K562 (cell line): ENCODE results near the gene C21orf58. TPM values are rescaled to one million over a fixed set of nuclear protein-coding genes. Genes with fewer than 3 reads are reported as not detected.
A peak's percentile ranks its signal among the peaks of the same experiment; 100 is the strongest.

Experiments
- CBFA2T3 ChIP-seq: fragments of 450-650 bp; IDR thresholded peaks from 2 replicates; pipeline ENCODE4 v1.6.1; 2017
- CCNT2 ChIP-seq: IDR thresholded peaks from 2 replicates; pipeline ENCODE4 v1.6.1; 2011; ENCODE audit warnings: borderline replicate concordance, low read depth, mild to moderate bottlenecking, moderate library complexity, mixed read lengths, low read length; ENCODE audit not compliant: insufficient read length; ENCODE audit errors: extremely low read depth
- ELF2 ChIP-seq: fragments of 250-450 bp; sonication (Bioruptor Pico); IDR thresholded peaks from 2 replicates; pipeline ENCODE4 v1.5.0; 2021; ENCODE audit warnings: mild to moderate bottlenecking
- EP300 ChIP-seq: IDR thresholded peaks from 2 replicates; pipeline ENCODE4 v1.6.1; 2012; ENCODE audit warnings: low read length, improper control_type of control experiment
- HDAC1 ChIP-seq, 2 experiments: fragments of 450-650 bp; IDR thresholded peaks; 2 replicates each; pipeline ENCODE4 v1.6.1; 2016 to 2017; ENCODE audit warnings: inconsistent platforms in 1 of 2, mild to moderate bottlenecking in 1 of 2, moderate library complexity in 1 of 2
- MAFG ChIP-seq: fragments of 450-650 bp; conservative IDR thresholded peaks from 2 replicates; pipeline ENCODE4 v1.6.1; 2016; ENCODE audit warnings: missing genetic modification characterization, missing compliant biosample characterization
- MCM7 ChIP-seq, 2 experiments: fragments of 450-650 bp; IDR thresholded peaks; 2 replicates each; pipeline ENCODE4 v1.6.1; 2016 to 2018
- MYNN ChIP-seq, 2 experiments: sonication (generic); formaldehyde crosslinking in 1 of 2; IDR thresholded peaks; 2 replicates each; pipeline versions ENCODE4 v1.5.0 to v1.6.1; 2016 to 2020; ENCODE audit warnings: antibody characterized with exemption in 1 of 2, missing genetic modification reagents in 1 of 2
- SMAD1 ChIP-seq: fragments of 150-350 bp; IDR thresholded peaks from 2 replicates; pipeline ENCODE4 v1.6.1; 2014; ENCODE audit warnings: low read length, low read depth; ENCODE audit not compliant: partially characterized antibody
- SMAD2 ChIP-seq: fragments of 150-350 bp; IDR thresholded peaks from 2 replicates; pipeline ENCODE4 v1.6.1; 2014; ENCODE audit warnings: low read depth, mild to moderate bottlenecking, low read length
- SREBF1 ChIP-seq: fragments of 150-350 bp; IDR thresholded peaks from 2 replicates; pipeline ENCODE4 v1.6.1; 2014; ENCODE audit warnings: antibody characterized with exemption, low read depth, low read length, borderline replicate concordance
- ZFX ChIP-seq: sonication (generic); formaldehyde crosslinking; IDR thresholded peaks from 2 replicates; pipeline ENCODE4 v1.8.0; 2022; ENCODE audit warnings: mild to moderate bottlenecking, missing genetic modification reagents, moderate library complexity
- ZNF140 ChIP-seq: fragments of 250-450 bp; sonication (Bioruptor Pico); IDR thresholded peaks from 2 replicates; pipeline ENCODE4 v1.8.0; 2021; ENCODE audit warnings: moderate library complexity, mild to moderate bottlenecking, inconsistent platforms
- ZNF165 ChIP-seq: fragments of 250-450 bp; sonication (Bioruptor Pico); IDR thresholded peaks from 2 replicates; pipeline ENCODE4 v1.4.0; 2020; ENCODE audit warnings: borderline replicate concordance
- ZNF274 ChIP-seq: IDR thresholded peaks from 2 replicates; pipeline ENCODE4 v1.6.1; 2011; ENCODE audit warnings: low read depth, mild to moderate bottlenecking, low read length, moderate library complexity, borderline replicate concordance
- polyA plus RNA-seq, 8 experiments: library from polyadenylated mRNA; depleted of rRNA in 4 of 8; stranded (reverse) in 5 of 8; unstranded in 3 of 8; fragments of >200 nt; fragmentation: Nextera tagmentation in 2 of 8; fragmentation: Illumina TruSeq in 1 of 8; extraction: Ambion mirVana in 2 of 8; extraction: Trizol in 1 of 8; gene quantifications; 2 replicates each; pipeline versions ENCODE4 v1.2.1 to v1.2.3, GENCODE V29; 2011 to 2014; ENCODE audit warnings: inconsistent platforms in 1 of 8, missing spikeins in 1 of 8
- total RNA-seq, 7 experiments: library from RNA; depleted of rRNA in 6 of 7; stranded (reverse); fragments of >200 nt in 6 of 7; fragmentation: Illumina TruSeq in 2 of 7; extraction: Trizol in 2 of 7; gene quantifications; 2 replicates each; pipeline versions ENCODE4 v1.2.1 to v1.2.3, GENCODE V29; 2011 to 2021; ENCODE audit warnings: low replicate concordance in 1 of 7
- TF ChIP-seq, protein P1 (sequence below): sonication (generic); formaldehyde crosslinking; IDR thresholded peaks from 2 replicates; pipeline ENCODE4 v1.8.1; 2023; ENCODE audit warnings: missing genetic modification reagents, mild to moderate bottlenecking, borderline replicate concordance
- TF ChIP-seq, protein P2 (sequence below), 2 experiments: IDR thresholded peaks; 2 replicates each; pipeline ENCODE4 v1.6.1; 2012; ENCODE audit warnings: improper control_type of control experiment in 2 of 2, low read depth in 2 of 2, low read length in 2 of 2, borderline replicate concordance in 1 of 2
- TF ChIP-seq, protein P3 (sequence below), 3 experiments: fragments of 200-800 bp in 1 of 3; sonication (Bioruptor generic) in 1 of 3; sonication (generic) in 1 of 3; formaldehyde crosslinking in 1 of 3; IDR thresholded peaks; 2 replicates each; pipeline versions ENCODE4 v1.6.1 to v1.8.0; 2016 to 2022; ENCODE audit warnings: mild to moderate bottlenecking in 2 of 3, missing compliant biosample characterization in 2 of 3, missing genetic modification characterization in 2 of 3, missing genetic modification reagents in 1 of 3
- TF ChIP-seq, protein P4 (sequence below): sonication (generic); formaldehyde crosslinking; IDR thresholded peaks from 2 replicates; pipeline ENCODE4 v1.8.1; 2023; ENCODE audit warnings: mild to moderate bottlenecking, missing genetic modification reagents, moderate library complexity

The C21orf58 gene
- total and polyA plus RNA-seq, 9 of the 15 experiments (the other 6 are each of a cell fraction or from before 2014, with no cell fraction given), result 1.2 to 30.5 (median 12.4) TPM

DNA sequence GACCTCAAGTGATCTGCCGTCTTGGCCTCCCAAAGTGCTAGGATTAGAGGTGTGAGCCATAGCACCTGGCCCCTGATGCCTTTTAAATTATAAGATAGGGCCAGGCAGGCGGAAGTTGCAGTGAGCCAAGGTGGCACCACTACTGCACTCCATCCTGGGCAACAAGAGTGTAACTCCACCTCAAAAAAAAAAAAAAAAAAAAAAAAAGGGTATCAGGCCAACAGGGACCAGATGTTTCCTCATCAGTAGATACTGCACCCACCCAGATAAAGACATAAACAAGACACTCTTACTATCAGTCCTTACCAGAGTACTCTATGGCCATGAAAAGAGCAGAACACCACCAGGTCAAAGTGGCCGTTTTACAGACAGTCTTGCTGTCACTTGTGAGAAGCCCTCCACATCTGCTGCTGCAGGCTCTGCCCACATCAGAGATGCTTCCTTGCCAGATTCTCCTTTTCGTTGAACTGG lies 3.3 kb downstream of the C21orf58 start (continued):
- TF ChIP-seq ELF2 (CRISPR knock-in tag), result no peak
- TF ChIP-seq MAFG (tag), result no peak
- no peak for TF ChIP-seq MCM7 (IDR thresholded peaks at IDR 0.05)
- TF ChIP-seq, protein P1, sequence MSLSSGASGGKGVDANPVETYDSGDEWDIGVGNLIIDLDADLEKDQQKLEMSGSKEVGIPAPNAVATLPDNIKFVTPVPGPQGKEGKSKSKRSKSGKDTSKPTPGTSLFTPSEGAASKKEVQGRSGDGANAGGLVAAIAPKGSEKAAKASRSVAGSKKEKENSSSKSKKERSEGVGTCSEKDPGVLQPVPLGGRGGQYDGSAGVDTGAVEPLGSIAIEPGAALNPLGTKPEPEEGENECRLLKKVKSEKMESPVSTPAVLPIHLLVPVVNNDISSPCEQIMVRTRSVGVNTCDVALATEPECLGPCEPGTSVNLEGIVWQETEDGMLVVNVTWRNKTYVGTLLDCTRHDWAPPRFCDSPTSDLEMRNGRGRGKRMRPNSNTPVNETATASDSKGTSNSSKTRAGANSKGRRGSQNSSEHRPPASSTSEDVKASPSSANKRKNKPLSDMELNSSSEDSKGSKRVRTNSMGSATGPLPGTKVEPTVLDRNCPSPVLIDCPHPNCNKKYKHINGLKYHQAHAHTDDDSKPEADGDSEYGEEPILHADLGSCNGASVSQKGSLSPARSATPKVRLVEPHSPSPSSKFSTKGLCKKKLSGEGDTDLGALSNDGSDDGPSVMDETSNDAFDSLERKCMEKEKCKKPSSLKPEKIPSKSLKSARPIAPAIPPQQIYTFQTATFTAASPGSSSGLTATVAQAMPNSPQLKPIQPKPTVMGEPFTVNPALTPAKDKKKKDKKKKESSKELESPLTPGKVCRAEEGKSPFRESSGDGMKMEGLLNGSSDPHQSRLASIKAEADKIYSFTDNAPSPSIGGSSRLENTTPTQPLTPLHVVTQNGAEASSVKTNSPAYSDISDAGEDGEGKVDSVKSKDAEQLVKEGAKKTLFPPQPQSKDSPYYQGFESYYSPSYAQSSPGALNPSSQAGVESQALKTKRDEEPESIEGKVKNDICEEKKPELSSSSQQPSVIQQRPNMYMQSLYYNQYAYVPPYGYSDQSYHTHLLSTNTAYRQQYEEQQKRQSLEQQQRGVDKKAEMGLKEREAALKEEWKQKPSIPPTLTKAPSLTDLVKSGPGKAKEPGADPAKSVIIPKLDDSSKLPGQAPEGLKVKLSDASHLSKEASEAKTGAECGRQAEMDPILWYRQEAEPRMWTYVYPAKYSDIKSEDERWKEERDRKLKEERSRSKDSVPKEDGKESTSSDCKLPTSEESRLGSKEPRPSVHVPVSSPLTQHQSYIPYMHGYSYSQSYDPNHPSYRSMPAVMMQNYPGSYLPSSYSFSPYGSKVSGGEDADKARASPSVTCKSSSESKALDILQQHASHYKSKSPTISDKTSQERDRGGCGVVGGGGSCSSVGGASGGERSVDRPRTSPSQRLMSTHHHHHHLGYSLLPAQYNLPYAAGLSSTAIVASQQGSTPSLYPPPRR (CRISPR knock-in tag), result no peak
- TF ChIP-seq SMAD2, result no peak
- no peak for TF ChIP-seq ZNF140 (CRISPR knock-in tag)
- TF ChIP-seq, protein P2, sequence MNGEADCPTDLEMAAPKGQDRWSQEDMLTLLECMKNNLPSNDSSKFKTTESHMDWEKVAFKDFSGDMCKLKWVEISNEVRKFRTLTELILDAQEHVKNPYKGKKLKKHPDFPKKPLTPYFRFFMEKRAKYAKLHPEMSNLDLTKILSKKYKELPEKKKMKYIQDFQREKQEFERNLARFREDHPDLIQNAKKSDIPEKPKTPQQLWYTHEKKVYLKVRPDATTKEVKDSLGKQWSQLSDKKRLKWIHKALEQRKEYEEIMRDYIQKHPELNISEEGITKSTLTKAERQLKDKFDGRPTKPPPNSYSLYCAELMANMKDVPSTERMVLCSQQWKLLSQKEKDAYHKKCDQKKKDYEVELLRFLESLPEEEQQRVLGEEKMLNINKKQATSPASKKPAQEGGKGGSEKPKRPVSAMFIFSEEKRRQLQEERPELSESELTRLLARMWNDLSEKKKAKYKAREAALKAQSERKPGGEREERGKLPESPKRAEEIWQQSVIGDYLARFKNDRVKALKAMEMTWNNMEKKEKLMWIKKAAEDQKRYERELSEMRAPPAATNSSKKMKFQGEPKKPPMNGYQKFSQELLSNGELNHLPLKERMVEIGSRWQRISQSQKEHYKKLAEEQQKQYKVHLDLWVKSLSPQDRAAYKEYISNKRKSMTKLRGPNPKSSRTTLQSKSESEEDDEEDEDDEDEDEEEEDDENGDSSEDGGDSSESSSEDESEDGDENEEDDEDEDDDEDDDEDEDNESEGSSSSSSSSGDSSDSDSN (IDR thresholded peaks at IDR 0.05; ENCODE audit: borderline replicate concordance in 1 of 2, low read depth in 2 of 2, low read length in 2 of 2), result no peak
- TF ChIP-seq SREBF1, result no peak
- TF ChIP-seq CCNT2, result peak; percentile 90
- TF ChIP-seq ZNF274, result peak; percentile 86
- no peak for TF ChIP-seq ZFX
- TF ChIP-seq SMAD1, result peak; percentile 79
- TF ChIP-seq MYNN (IDR thresholded peaks at IDR 0.05), result peak; percentile 94
- TF ChIP-seq MYNN (CRISPR knock-in tag; IDR thresholded peaks at IDR 0.05), result no peak
- TF ChIP-seq ZNF165, result no peak
- peak; percentile 99 for TF ChIP-seq EP300
- peak; percentile 100 for TF ChIP-seq CBFA2T3
- TF ChIP-seq HDAC1 (IDR thresholded peaks at IDR 0.05), result peak; percentile 74 to 91; a peak in 3 of 4 replicates
- TF ChIP-seq, protein P3, sequence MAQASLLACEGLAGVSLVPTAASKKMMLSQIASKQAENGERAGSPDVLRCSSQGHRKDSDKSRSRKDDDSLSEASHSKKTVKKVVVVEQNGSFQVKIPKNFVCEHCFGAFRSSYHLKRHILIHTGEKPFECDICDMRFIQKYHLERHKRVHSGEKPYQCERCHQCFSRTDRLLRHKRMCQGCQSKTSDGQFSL (CRISPR knock-in tag; IDR thresholded peaks at IDR 0.05), result no peak
- TF ChIP-seq, protein P3 (tag; IDR thresholded peaks at IDR 0.05), result no peak
- TF ChIP-seq, protein P4, sequence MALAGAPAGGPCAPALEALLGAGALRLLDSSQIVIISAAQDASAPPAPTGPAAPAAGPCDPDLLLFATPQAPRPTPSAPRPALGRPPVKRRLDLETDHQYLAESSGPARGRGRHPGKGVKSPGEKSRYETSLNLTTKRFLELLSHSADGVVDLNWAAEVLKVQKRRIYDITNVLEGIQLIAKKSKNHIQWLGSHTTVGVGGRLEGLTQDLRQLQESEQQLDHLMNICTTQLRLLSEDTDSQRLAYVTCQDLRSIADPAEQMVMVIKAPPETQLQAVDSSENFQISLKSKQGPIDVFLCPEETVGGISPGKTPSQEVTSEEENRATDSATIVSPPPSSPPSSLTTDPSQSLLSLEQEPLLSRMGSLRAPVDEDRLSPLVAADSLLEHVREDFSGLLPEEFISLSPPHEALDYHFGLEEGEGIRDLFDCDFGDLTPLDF (CRISPR knock-in tag), result no peak
